ENCODE data around the gene ZNF660. TPM values are rescaled to one million over a fixed set of nuclear protein-coding genes. Genes with fewer than 3 reads are reported as not detected.

Gene ZNF660
- polyA plus RNA-seq, 1 donor (not counting 4 experiments of a cell fraction or from before 2014, with no cell fraction given): 0.05 TPM

- no peaks in the 10 kb centered on the region for H3K4me1 ChIP-seq (ENCODE audit: control insufficient read depth, extremely low read depth, insufficient read depth, low read length)
- H2AFZ ChIP-seq (ENCODE audit: control insufficient read depth, low read length): no peak overlapping the region
- H3K9me3 ChIP-seq (ENCODE audit: control insufficient read depth, low read depth, low read length): no peaks in the 10 kb centered on the region
- no peak overlapping the region for H3K4me2 ChIP-seq (ENCODE audit: control insufficient read depth, extremely low read depth, insufficient read depth, low read depth, low read length)
- TF ChIP-seq EZH2 (IDR thresholded peaks at IDR 0.05; ENCODE audit: low read length) (no peak), CTCF (optimal IDR thresholded peaks at IDR 0.05 in 1 of 3, IDR thresholded peaks at IDR 0.05 in 1 of 3, conservative IDR thresholded peaks at IDR 0.05 in 1 of 3; ENCODE audit: extremely low read depth in 1 of 3, insufficient read depth in 2 of 3, low read length in 3 of 3) (no peak)
- H3K9ac ChIP-seq (ENCODE audit: control insufficient read depth, extremely low read depth, insufficient read depth, low read length): no peak overlapping the region
- H3K4me3 ChIP-seq (ENCODE audit: control insufficient read depth in 2 of 3, extremely low read depth in 1 of 3, insufficient read depth in 2 of 3, low read depth in 1 of 3, low read length in 3 of 3): no peak overlapping the region
- no peaks in the 10 kb centered on the region for H3K36me3 ChIP-seq (ENCODE audit: control insufficient read depth in 2 of 2, extremely low read depth in 1 of 2, insufficient read depth in 2 of 2, low read length in 2 of 2)
- dilution Hi-C loops (cut with MboI; ENCODE audit: extremely low pct_ligation_motif_present, low sequenced_read_pairs): no loop called here
- no peak for DNase-seq (ENCODE audit: low read depth, low spot score)
- H3K27me3 ChIP-seq (ENCODE audit: control insufficient read depth, extremely low read depth, insufficient read depth, low read length): no peaks in the 10 kb centered on the region
- no peaks in the 10 kb centered on the region for H4K20me1 ChIP-seq (ENCODE audit: control insufficient read depth, extremely low read depth, insufficient read depth, low read length)
- no peaks in the 10 kb centered on the region for H3K79me2 ChIP-seq (ENCODE audit: control insufficient read depth, insufficient read depth, low read length)
- FAIRE-seq: no peak
- no peaks in the 10 kb centered on the region for H3K9me1 ChIP-seq (ENCODE audit: control insufficient read depth, extremely low read depth, insufficient read depth, low read length)
- no peak overlapping the region for H3K27ac ChIP-seq (ENCODE audit: control insufficient read depth, insufficient read depth, low read length)
Observed at GRCh38 chr3:44612678-44613077, 27.9 kb downstream of the ZNF660 start.

- Histone ChIP-seq H3K36me3 (ENCODE audit: control insufficient read depth in 2 of 2, extremely low read depth in 1 of 2, insufficient read depth in 2 of 2, low read length in 2 of 2) (peaks cover 0 to 3% of the 10 kb centered on the region in 2 experiments), H3K4me2 (ENCODE audit: control insufficient read depth, extremely low read depth, insufficient read depth, low read depth, low read length) (peak within 1 kb of the TSS; percentile 91), H3K27ac (ENCODE audit: control insufficient read depth, insufficient read depth, low read length) (peak within 1 kb of the TSS; percentile 72), H3K4me3 (ENCODE audit: control insufficient read depth in 2 of 3, extremely low read depth in 1 of 3, insufficient read depth in 2 of 3, low read depth in 1 of 3, low read length in 3 of 3) (peak within 1 kb of the TSS; percentile 79 to 97 (median 91)), H3K9ac (ENCODE audit: control insufficient read depth, extremely low read depth, insufficient read depth, low read length) (peak within 1 kb of the TSS; percentile 82), H3K79me2 (ENCODE audit: control insufficient read depth, insufficient read depth, low read length) (peaks cover 37% of the 10 kb centered on the region), H2AFZ (ENCODE audit: control insufficient read depth, low read length) (peak within 1 kb of the TSS; percentile 97), H4K20me1 (ENCODE audit: control insufficient read depth, extremely low read depth, insufficient read depth, low read length) (no peaks in the 10 kb centered on the region), H3K9me1 (ENCODE audit: control insufficient read depth, extremely low read depth, insufficient read depth, low read length) (no peaks in the 10 kb centered on the region), H3K9me3 (ENCODE audit: control insufficient read depth, low read depth, low read length) (no peaks in the 10 kb centered on the region), H3K4me1 (ENCODE audit: control insufficient read depth, extremely low read depth, insufficient read depth, low read length) (peaks cover 8% of the 10 kb centered on the region), H3K27me3 (ENCODE audit: control insufficient read depth, extremely low read depth, insufficient read depth, low read length) (no peaks in the 10 kb centered on the region)
- peak; percentile 59 for FAIRE-seq
- DNase-seq (ENCODE audit: low read depth, low spot score): peak; percentile 36
- TF ChIP-seq CTCF (optimal IDR thresholded peaks at IDR 0.05 in 1 of 3, IDR thresholded peaks at IDR 0.05 in 1 of 3, conservative IDR thresholded peaks at IDR 0.05 in 1 of 3; ENCODE audit: extremely low read depth in 1 of 3, insufficient read depth in 2 of 3, low read length in 3 of 3) (peak in 1 of 3 experiments; percentile 37), EZH2 (IDR thresholded peaks at IDR 0.05; ENCODE audit: low read length) (no peak)
- dilution Hi-C loops (cut with MboI; ENCODE audit: extremely low pct_ligation_motif_present, low sequenced_read_pairs): no loop called here
Observed at GRCh38 chr3:44624749-44625480, 40.2 kb downstream of the ZNF660 start, which contains the start of gene ZNF197. ZNF197 (plus strand) TSS chr3:44625036; CDS start chr3:44629155, 4,119 bp downstream.
